A673 (cell line): Measurements from ENCODE around the gene MRPS18A. TPM values are rescaled to one million over a fixed set of nuclear protein-coding genes. Genes with fewer than 3 reads are reported as not detected.

Experiments
- BruUV-seq: library from RNA; stranded (reverse); fragments of 400-500 nt; replicated peaks from 2 replicates; lab custom pipeline; 2021; lab: Mats Ljungman, UMichigan
- CTCF ChIA-PET: fragments of 300-600 bp; sonication (Branson Sonifier 250); formaldehyde crosslinking; loops from one replicate; lab custom pipeline; 2022; ENCODE audit warnings: antibody characterized with exemption; lab: Charles Lee
- POLR2A ChIA-PET: fragments of 300-600 bp; sonication (Branson Sonifier 250); formaldehyde crosslinking; loops from one replicate; lab custom pipeline; 2022; ENCODE audit warnings: antibody characterized with exemption; ENCODE audit not compliant: low non-redundant PET; lab: Charles Lee
- DNase-seq: peaks from one replicate; pipeline ENCODE4 v3.0.0-alpha.2; 2015; ENCODE audit warnings: low spot score
- H3K27ac ChIP-seq: fragments of 200-600 bp; sonication (generic); 2 replicates; pipeline ENCODE4 v1.5.1; 2016; ENCODE audit warnings: mixed run types, low read depth, mild to moderate bottlenecking, mixed read lengths, antibody characterized with exemption, low read length; ENCODE audit not compliant: poor library complexity, severe bottlenecking
- H3K27me3 ChIP-seq: fragments of 200-600 bp; sonication (generic); replicated peaks from 2 replicates; pipeline ENCODE4 v1.6.1; 2017; ENCODE audit warnings: mixed run types, low read depth, mild to moderate bottlenecking, mixed read lengths, antibody characterized with exemption, low read length; ENCODE audit not compliant: insufficient read depth, poor library complexity
- H3K36me3 ChIP-seq: fragments of 200-600 bp; sonication (generic); 2 replicates; pipeline ENCODE4 v1.6.1; 2016; ENCODE audit warnings: mixed run types, mild to moderate bottlenecking, mixed read lengths, antibody characterized with exemption, low read length; ENCODE audit not compliant: insufficient read depth, poor library complexity, severe bottlenecking
- H3K4me1 ChIP-seq: fragments of 200-600 bp; sonication (generic); 2 replicates; pipeline ENCODE4 v1.6.1; 2017; ENCODE audit warnings: mixed run types, mild to moderate bottlenecking, mixed read lengths, antibody characterized with exemption, low read length; ENCODE audit not compliant: insufficient read depth, poor library complexity, severe bottlenecking
- H3K4me3 ChIP-seq: fragments of 200-600 bp; sonication (generic); 2 replicates; pipeline ENCODE4 v1.5.1; 2016; ENCODE audit warnings: low read depth, mixed run types, mild to moderate bottlenecking, mixed read lengths, low read length; ENCODE audit not compliant: poor library complexity, severe bottlenecking
- H3K9me3 ChIP-seq: fragments of 200-600 bp; sonication (generic); 2 replicates; pipeline ENCODE4 v1.6.1; 2016; ENCODE audit warnings: mixed run types, low read depth, mild to moderate bottlenecking, mixed read lengths, antibody characterized with exemption, low read length; ENCODE audit not compliant: poor library complexity, severe bottlenecking
- CTCF ChIP-seq: fragments of 300-800, 200-600 bp; sonication (generic); conservative IDR thresholded peaks from 2 replicates; pipeline ENCODE4 v1.5.1; 2017; ENCODE audit warnings: low read depth, mild to moderate bottlenecking, antibody characterized with exemption, low read length, moderate library complexity, mixed read lengths
- EZH2 ChIP-seq: fragments of 200-600 bp; sonication (generic); IDR thresholded peaks from 2 replicates; pipeline ENCODE4 v1.6.1; 2017; ENCODE audit warnings: borderline replicate concordance, low read depth, mild to moderate bottlenecking, mixed read lengths, antibody characterized with exemption, low read length; ENCODE audit not compliant: poor library complexity, severe bottlenecking
- intact Hi-C: fragments of 100-400 bp; cut with micrococcal nuclease; formaldehyde crosslinking; loops from one replicate; pipeline ENCODE4 v1.10.0; 2022; ENCODE audit not compliant: unreplicated experiment
- total RNA-seq: library from RNA; stranded (reverse); gene quantifications from 2 replicates; pipeline ENCODE4 v1.2.3, GENCODE V29; 2021

MRPS18A gene
- total RNA-seq, 1 experiment from 2014 or later, result 64.6 TPM

DNA sequence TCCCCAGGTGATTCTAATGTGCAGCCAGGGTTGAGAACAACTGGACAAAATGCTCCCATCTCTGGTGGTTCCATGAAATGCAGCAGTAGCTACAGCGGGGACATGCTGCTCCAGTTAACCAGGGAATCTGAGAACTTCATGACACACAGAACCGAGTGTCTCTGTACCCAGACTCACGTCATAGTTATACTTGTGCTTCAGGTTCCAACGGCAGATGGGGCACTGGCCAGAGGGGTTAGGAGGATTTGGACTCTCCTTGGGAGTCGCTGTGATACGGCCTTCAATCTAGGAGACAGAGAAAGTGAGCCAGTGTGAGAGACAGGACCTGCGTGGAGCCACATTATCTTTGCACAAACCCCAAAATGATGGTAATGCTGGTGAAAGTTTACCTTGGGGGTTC lies 9.2 kb downstream of the MRPS18A start:
- no peak for DNase-seq
- Histone ChIP-seq H3K4me3 (no peak overlapping the region), H3K27ac (no peak overlapping the region), H3K36me3 (peaks cover 65% of the 10 kb centered on the region), H3K9me3 (no peaks in the 10 kb centered on the region), H3K27me3 (no peaks in the 10 kb centered on the region), H3K4me1 (no peaks in the 10 kb centered on the region)
- ChIA-PET CTCF (interaction anchor here (1.0 kb wide), 1 partner anchor 11 kb away, joined by 3 read pairs; no protein-coding TSS in a partner anchor), POLR2A (no interaction called here)
- TF ChIP-seq CTCF, result no peak
- no peak for TF ChIP-seq EZH2
- BruUV-seq, result no TSS peak
- intact Hi-C loops, result no loop called here

GRCh38 chr6:43677759-43678158 lies 9.8 kb downstream of the MRPS18A start:
- no TSS peak for BruUV-seq
- intact Hi-C loops, result no loop called here
- Histone ChIP-seq H3K27me3 (no peaks in the 10 kb centered on the region), H3K36me3 (peaks cover 70% of the 10 kb centered on the region), H3K4me3 (no peak overlapping the region), H3K9me3 (no peaks in the 10 kb centered on the region), H3K27ac (no peak overlapping the region), H3K4me1 (no peaks in the 10 kb centered on the region)
- ChIA-PET POLR2A (no interaction called here), CTCF (interaction anchor here (1.0 kb wide), 1 partner anchor 10 kb away, joined by 3 read pairs; no protein-coding TSS in a partner anchor)
- DNase-seq, result no peak
- TF ChIP-seq EZH2, result no peak
- no peak for TF ChIP-seq CTCF

DNA sequence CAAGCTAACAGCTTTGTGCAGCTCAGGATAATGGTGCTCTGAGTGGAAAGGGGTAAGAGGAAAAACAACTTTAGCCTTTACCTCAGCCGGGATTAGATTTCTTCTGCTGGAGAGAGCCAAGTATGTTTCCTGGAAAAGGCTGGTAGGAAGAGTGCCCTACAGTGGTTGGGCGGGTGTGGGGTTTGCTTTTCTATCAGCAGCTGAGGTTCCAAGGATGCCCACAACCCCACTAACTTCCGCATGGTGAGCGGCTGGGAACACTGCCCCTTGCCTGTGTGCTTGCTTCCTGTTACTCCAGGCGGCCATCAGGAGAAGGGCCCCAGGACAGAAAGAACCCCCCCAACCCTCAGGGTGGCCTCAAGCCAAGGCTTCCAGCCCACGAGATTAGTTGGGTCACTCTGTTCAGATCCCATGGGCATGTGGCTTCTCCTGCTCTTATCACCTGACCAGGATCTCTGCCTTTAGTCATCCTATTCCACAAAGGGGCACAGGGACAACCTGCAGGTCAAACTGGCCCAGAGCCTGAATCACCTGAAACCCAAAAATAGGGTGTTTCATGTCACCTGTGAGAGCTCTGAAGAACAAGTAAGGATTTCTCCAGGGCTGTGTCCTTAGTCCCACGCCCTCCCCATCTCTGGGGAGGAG lies 10.5 kb downstream of the MRPS18A start:
- Histone ChIP-seq H3K27me3 (no peaks in the 10 kb centered on the region), H3K4me1 (no peaks in the 10 kb centered on the region), H3K27ac (no peak overlapping the region), H3K9me3 (no peaks in the 10 kb centered on the region), H3K4me3 (no peak overlapping the region), H3K36me3 (peaks cover 73% of the 10 kb centered on the region)
- ChIA-PET POLR2A (no interaction called here), CTCF (interaction anchor here (1.0 kb wide), 1 partner anchor 10 kb away, joined by 3 read pairs; no protein-coding TSS in a partner anchor)
- no TSS peak for BruUV-seq
- intact Hi-C loops, result no loop called here
- DNase-seq, result no peak
- TF ChIP-seq EZH2, result no peak
- TF ChIP-seq CTCF, result no peak
